Thyroid gland (tissue), 4 donors: ENCODE measurements around the gene FOXD2. TPM values are rescaled to one million over a fixed set of nuclear protein-coding genes. Genes with fewer than 3 reads are reported as not detected.

Experiments
- DNase-seq, 2 donors: peaks; one replicate each; pipeline ENCODE4 v3.0.0-alpha.2; 2019
- H3K27ac ChIP-seq, 3 donors: fragments of 200-600 bp; sonication (generic); 1 replicate in 2 of 3; 2 replicates in 1 of 3; pipeline ENCODE4 v1.5.1; 2016 to 2019; ENCODE audit warnings: mild to moderate bottlenecking in 1 of 3, moderate library complexity in 1 of 3
- H3K27me3 ChIP-seq: fragments of 200-600 bp; sonication (generic); one replicate; pipeline ENCODE4 v1.5.1; 2019
- H3K36me3 ChIP-seq, 2 donors: fragments of 200-600 bp; sonication (generic); one replicate each; pipeline ENCODE4 v1.5.1; 2016 to 2019
- H3K4me1 ChIP-seq, 2 donors: fragments of 200-600 bp; sonication (generic); one replicate each; pipeline ENCODE4 v1.5.1; 2017 to 2019
- H3K4me3 ChIP-seq, 3 donors: fragments of 200-600 bp; sonication (generic); replicated peaks in 1 of 3; 1 replicate in 2 of 3; 2 replicates in 1 of 3; pipeline ENCODE4 v1.5.1; 2016; ENCODE audit warnings: mild to moderate bottlenecking in 1 of 3
- H3K9me3 ChIP-seq: fragments of 200-600 bp; sonication (generic); one replicate; pipeline ENCODE4 v1.5.1; 2017
- CTCF ChIP-seq, 6 experiments: fragments of 200-600 bp in 3 of 6; fragments of 450-650 bp in 3 of 6; sonication (generic) in 3 of 6; IDR thresholded peaks; one replicate each; pipeline ENCODE4 v1.5.1; 2016 to 2019; ENCODE audit warnings: antibody characterized with exemption in 6 of 6, mild to moderate bottlenecking in 2 of 6, inconsistent platforms in 1 of 6, moderate library complexity in 1 of 6
- POLR2A ChIP-seq, 2 donors: fragments of 450-650 bp; IDR thresholded peaks; one replicate each; pipeline ENCODE4 v1.6.1; 2017; ENCODE audit warnings: antibody characterized with exemption in 2 of 2, mild to moderate bottlenecking in 2 of 2, moderate library complexity in 1 of 2
- WGBS, 2 donors: methylation state at CpG; one replicate each; pipeline ENCODE4 v1.1.5; 2017; 5-methylcytosine and 5-hydroxymethylcytosine counted together
- intact Hi-C: fragments of 100-400 bp; cut with DNase I; formaldehyde crosslinking; loops from one replicate; pipeline ENCODE4 v1.15.1; 2023
- total RNA-seq, 4 donors: library from RNA; depleted of rRNA; stranded (reverse); fragments of >200 nt; gene quantifications; one replicate each; pipeline ENCODE4 v1.2.3, GENCODE V29; 2016

The FOXD2 gene
- total RNA-seq, 4 donors from 2014 or later = 0.11 to 0.54 TPM; not detected in 2

DNA sequence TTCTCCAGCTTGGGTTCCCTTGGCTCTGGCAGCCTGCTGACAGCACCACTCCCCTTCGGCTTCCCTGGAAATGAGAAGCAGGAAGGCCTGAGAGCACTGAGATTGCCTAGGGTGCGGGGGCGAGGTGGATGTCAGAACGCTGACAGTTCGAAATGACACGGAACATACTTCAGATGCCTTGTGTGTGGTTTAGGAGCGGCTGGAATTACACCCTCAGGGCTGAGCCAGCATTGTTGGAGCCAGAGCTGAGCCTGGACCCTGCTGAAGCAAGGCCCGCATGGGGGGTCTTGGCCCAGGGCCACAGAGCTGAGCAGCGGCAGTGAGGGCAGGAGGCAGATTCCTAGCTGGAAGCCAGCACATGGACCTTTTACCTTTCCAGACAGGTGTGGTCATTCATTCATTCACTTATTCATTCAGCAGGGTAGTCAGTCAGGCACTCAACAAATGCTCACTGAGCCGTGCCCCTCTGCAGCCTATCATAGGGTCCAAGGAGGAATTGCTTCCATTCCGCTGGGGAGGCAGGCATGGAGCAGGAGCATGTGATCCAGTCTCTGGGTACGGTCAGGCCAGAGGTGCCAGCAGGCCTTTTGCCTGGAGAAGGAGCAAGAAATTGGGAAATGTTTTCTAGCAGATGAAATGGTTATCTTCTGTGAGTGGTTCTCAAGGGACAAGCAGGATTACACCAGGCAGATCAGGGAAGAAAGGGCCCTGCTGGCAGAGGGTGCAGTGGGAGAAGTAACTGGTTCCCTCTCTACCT lies 28.4 kb upstream of the FOXD2 start:
- H3K27me3 ChIP-seq = no peaks in the 10 kb centered on the region
- no peaks in the 10 kb centered on the region for H3K9me3 ChIP-seq
- no peak for TF ChIP-seq CTCF (IDR thresholded peaks at IDR 0.05)
- TF ChIP-seq POLR2A (IDR thresholded peaks at IDR 0.05) = no peak
- intact Hi-C loops = no loop called here
- H3K36me3 ChIP-seq = no peaks in the 10 kb centered on the region
- H3K27ac ChIP-seq = no peak overlapping the region
- WGBS, 2 donors = 78 to 80% methylated on average over 10 to 12 of the region's 12 CpGs
- no peak for DNase-seq
- no peak overlapping the region for H3K4me3 ChIP-seq
- no peaks in the 10 kb centered on the region for H3K4me1 ChIP-seq

DNA sequence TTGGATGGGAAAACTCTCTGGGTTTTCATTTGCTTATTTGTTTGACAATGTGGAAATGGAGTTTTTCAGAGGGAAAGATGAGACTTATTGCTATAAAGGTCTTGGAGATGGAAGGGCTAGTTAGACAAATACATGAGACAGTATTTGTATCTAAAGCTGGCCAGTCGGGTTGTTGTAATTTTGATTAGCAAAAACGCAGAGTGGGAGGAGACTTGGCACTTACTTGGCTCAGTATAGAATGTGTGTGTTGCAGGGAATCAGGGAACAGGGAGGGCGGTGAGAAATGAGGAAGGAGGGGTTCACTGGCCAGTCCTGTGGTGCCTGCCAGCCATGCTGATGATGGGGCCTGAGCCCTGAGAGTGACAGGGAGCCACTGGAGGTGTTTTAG lies 27.8 kb upstream of the FOXD2 start:
- TF ChIP-seq CTCF (IDR thresholded peaks at IDR 0.05) = no peak
- no peak for TF ChIP-seq POLR2A (IDR thresholded peaks at IDR 0.05)
- Histone ChIP-seq H3K4me3 (no peak overlapping the region), H3K4me1 (no peaks in the 10 kb centered on the region), H3K36me3 (no peaks in the 10 kb centered on the region), H3K27ac (no peak overlapping the region), H3K9me3 (no peaks in the 10 kb centered on the region), H3K27me3 (no peaks in the 10 kb centered on the region)
- intact Hi-C loops = no loop called here
- DNase-seq = no peak
- 65 to 67% methylated on average over 3 of the region's 3 CpGs for WGBS, 2 donors

- no peak for DNase-seq
- H3K27ac ChIP-seq = no peak overlapping the region
- H3K4me3 ChIP-seq = no peak overlapping the region
- H3K36me3 ChIP-seq = no peaks in the 10 kb centered on the region
- no peaks in the 10 kb centered on the region for H3K9me3 ChIP-seq
- WGBS, 2 donors = 60 to 100% methylated on average over 1 to 2 of the region's 2 CpGs
- intact Hi-C loops = no loop called here
- no peaks in the 10 kb centered on the region for H3K27me3 ChIP-seq
- H3K4me1 ChIP-seq = no peaks in the 10 kb centered on the region
- TF ChIP-seq POLR2A (IDR thresholded peaks at IDR 0.05) (no peak), CTCF (IDR thresholded peaks at IDR 0.05) (no peak)
Measured at GRCh38 chr1:47411436-47411835, 26.4 kb upstream of the FOXD2 start.

GRCh38 chr1:47412437-47412836 lies 25.4 kb upstream of the FOXD2 start:
- H3K4me3 ChIP-seq = no peak overlapping the region
- H3K27ac ChIP-seq = no peak overlapping the region
- TF ChIP-seq CTCF (IDR thresholded peaks at IDR 0.05) (no peak), POLR2A (IDR thresholded peaks at IDR 0.05) (no peak)
- peaks cover 3% of the 10 kb centered on the region for H3K27me3 ChIP-seq
- no peaks in the 10 kb centered on the region for H3K36me3 ChIP-seq
- intact Hi-C loops = no loop called here
- 80 to 94% methylated on average over 11 to 14 of the region's 14 CpGs for whole genome bisulfite sequencing, 2 donors
- H3K9me3 ChIP-seq = no peaks in the 10 kb centered on the region
- no peak for DNase-seq
- H3K4me1 ChIP-seq = no peaks in the 10 kb centered on the region

GRCh38 chr1:47415728-47416318 lies 22.0 kb upstream of the FOXD2 start, which contains the start of gene FOXE3:
TSS of gene FOXE3 (plus strand) at chr1:47416285. CDS start at chr1:47416316, 31 bp downstream.
- WGBS, 2 donors = 16 to 33% methylated on average over 9 to 21 of the region's 21 CpGs
- Histone ChIP-seq H3K4me3 (no peak within 1 kb of the TSS), H3K27ac (no peak within 1 kb of the TSS), H3K27me3 (peaks cover 3% of the 10 kb centered on the region), H3K36me3 (no peaks in the 10 kb centered on the region), H3K9me3 (no peaks in the 10 kb centered on the region), H3K4me1 (no peaks in the 10 kb centered on the region)
- TF ChIP-seq CTCF (IDR thresholded peaks at IDR 0.05) = no peak
- no peak for TF ChIP-seq POLR2A (IDR thresholded peaks at IDR 0.05)
- DNase-seq = no peak
- intact Hi-C loops = no loop called here
